Glomerular visceral epithelial cell (primary cell): ENCODE results near the gene PTPRH.
"Not testable (repeated sequence)": the region's sequence is repeated elsewhere in the genome, so short reads cannot be mapped to it uniquely, and the experiment has no call there.

ENCODE experiments used
- DNase-seq: peaks from one replicate; pipeline ENCODE4 v3.0.0-alpha.2; 2016; ENCODE audit errors: extremely low spot score

The PTPRH gene

DNA sequence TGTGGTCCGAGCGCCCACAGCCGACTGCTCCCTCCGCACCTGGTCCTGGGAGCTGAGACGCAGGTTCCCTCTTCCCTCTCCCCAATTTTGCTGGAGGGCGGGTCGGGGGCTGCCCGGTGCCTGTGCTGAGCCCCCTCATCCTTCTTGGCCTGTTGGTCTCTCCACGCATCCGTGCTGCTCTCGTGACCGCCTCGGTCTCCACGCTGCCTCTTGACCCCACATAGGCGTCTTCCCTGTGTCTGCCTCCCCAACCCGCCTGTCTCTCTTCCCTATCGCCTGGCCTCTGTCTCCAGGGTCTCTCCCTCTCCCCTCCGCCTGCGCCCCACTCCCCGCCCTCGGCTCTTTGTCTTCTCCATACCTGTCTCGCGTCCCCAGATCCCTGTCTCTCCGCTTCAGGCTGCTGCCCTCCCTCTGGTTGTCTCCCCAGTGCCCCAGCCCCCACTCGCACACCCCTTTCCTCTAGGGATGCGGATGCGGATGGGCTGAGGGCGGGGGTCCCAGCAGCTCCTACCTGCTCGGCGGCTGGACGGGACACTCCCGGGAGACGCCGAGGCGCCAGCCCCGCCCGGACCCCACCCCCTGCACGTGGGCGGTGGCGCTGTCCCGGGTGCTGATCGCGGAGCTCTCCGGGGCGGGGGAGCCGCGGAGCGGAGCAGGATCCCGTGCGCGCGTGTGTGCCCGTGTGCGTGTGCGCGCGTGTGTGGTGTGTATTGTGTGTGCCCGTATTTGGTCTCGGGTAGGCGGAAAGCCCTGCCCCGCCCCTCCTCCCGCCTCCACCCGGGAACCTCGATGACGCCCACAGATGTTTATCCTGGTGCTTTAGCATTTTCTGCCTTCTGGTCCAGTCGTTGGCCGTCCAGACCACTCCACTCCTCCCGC, 29.5 kb downstream of the PTPRH start, which contains the start of gene SYT5:
Gene SYT5, minus strand, starts transcription at position 684 of the 879 bp plus-strand sequence. CDS start 1,248 bp downstream, outside the sequence.
- peak; percentile 39 for DNase-seq

DNA sequence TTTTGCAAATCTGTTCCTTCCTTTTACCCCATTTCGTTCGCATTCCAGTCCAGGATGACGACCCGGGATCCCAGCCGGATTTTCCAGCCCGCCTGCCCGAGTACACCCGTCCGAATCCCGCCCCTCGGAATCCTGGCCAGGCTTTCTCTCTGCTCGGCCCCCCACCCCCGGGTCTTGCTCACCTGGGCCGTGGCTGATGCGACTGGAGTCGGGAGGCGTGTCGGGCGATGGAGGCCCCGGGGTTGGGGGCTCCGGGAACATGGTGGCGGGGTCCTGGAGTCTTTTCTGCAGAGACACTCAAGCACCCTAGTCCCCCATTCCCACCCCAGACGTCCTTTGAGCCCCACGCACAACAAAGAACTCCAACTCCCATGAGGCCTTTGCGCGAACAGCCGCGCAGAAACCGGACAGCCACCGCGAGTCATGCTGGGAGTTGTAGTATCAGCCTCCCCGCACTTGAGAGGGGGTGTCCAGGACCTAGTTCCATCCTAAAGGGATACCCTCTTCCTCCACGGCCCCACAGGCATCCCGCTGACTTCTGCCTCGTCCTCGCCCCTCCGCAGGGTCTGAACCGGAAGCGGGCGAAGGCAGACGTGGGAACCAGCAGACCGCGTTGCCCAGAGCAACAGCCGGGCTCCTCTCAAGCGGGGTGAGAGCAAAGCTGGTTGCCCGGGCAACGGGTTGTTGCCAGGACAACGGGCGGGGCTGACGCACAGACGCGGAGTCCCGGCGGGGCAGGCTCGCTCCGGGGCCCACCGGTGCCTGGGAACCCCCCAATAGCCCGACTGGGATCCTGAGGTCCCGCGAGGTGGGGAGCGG, 30.3 kb downstream of the PTPRH start:
- peak; percentile 74 for DNase-seq

- DNase-seq = no peak
Observed at GRCh38 chr19:55176076-55176475, 33.2 kb downstream of the PTPRH start.

DNA sequence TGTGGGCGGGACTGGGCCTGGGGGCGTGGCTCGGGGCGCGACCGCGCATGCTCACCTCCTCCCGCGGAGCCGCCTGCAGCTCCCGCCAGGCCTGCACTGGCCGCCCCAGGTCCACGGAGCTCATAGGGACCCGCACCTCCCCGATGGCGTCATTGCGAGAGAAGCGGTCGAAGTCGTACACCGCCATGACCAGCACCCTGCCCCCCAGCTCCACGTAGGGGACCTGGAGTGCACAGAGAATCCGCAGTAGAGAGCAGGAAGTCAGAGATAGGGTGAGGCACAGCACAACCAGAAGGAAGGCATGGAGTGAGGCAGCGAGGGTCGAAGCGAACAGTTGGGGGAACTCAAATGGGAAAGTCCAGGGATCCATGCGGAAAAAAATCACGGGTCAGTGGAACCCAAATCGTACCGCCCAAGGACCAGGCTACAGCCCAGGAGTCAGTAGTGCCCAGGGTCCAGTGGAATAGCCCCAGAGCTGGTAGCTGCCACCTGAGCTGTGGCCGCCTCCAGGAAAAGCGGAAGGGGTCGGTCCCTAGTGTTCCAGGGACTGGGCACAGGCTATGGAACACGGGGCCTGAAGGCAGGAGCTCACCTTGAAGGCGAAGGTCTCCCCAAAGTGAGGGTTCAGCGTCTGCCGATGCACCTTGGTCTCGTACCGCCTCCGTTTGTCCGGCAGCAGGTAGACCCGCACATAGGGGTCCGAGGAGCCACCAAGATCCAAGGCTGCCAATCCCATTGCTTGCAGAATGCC, 34.0 kb downstream of the PTPRH start:
- DNase-seq = no peak

DNA sequence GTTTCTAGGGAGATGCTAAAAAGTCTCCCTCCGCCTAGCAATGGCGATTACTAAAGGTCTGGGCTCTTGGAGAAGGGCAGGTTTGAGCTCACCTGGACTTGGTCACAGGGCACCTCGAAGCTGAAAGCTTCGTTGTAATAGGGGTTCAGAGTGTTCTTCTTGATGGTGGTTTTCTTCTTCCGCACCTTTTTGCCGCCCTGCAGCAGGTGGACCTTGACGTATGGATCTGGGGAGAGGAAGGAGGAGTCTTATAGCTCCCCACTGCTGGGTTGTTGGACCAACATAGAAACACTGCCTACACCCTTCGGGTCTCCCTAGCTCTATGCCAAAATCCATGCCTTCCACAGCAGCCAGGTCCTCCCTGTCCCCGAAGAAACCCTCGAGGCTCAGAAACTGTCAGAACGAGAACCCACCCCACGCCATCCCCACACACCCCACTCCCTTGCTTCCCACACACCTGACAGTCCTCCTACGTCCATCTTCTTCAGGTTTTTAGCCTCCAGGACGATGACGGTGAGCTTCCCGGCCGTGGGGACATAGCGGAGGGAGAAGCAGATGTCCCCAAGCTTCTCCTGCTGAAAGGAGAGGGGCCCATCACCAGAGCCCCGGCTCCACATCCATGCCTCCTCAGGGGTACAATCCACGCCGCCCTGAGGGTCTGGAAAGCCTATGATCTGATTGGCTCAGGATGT, 34.7 kb downstream of the PTPRH start:
- DNase-seq = no peak

- DNase-seq = peak; percentile 75
Observed at GRCh38 chr19:55173714-55174409, 35.4 kb downstream of the PTPRH start.

- no peak for DNase-seq
Observed at GRCh38 chr19:55173186-55173713, 36.1 kb downstream of the PTPRH start.

DNA sequence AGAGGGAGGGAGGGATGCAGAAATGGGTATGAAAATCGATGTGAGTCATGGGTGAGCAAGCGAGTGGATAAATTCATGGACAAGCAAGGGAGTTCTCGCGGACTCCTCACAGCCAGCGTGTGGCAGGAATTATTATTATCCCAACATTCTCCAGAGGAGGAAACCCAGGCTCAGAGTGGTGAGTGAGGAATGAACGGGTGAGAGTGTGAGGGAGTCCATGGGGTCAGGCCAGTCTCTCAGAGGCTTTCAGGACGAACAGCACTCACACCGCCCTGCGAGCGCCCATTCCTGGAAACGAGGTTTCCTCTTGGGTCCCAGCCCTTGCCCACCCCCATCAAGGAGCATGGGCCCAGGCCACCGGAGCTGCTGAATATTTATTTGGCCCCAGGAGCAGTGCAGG, 36.6 kb downstream of the PTPRH start:
- DNase-seq = peak; percentile 40

GRCh38 chr19:55172318-55172717, 37.0 kb downstream of the PTPRH start:
- not testable (repeated sequence) for DNase-seq

DNA sequence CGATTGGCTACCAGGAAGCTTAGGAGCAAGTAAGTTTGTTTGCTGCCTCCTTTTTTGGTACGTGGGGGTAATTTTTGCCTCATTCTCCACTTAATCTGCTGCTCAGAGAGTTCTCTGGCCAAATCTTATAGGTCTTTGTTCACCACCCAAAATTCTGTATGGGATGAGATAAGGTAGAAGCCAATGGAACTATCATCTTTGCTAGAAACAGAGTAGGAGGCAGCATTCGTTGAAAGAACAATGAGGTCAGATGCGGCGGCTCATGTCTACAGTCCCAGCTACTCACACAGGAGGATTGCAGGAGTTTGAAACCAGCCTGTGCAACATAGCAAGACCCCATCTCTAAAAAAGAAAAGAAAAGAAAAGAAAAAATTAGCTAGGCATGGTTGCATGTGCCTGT, 37.9 kb downstream of the PTPRH start:
- DNase-seq = no peak

GRCh38 chr19:55169136-55169535, 40.2 kb downstream of the PTPRH start:
- no peak for DNase-seq

DNA sequence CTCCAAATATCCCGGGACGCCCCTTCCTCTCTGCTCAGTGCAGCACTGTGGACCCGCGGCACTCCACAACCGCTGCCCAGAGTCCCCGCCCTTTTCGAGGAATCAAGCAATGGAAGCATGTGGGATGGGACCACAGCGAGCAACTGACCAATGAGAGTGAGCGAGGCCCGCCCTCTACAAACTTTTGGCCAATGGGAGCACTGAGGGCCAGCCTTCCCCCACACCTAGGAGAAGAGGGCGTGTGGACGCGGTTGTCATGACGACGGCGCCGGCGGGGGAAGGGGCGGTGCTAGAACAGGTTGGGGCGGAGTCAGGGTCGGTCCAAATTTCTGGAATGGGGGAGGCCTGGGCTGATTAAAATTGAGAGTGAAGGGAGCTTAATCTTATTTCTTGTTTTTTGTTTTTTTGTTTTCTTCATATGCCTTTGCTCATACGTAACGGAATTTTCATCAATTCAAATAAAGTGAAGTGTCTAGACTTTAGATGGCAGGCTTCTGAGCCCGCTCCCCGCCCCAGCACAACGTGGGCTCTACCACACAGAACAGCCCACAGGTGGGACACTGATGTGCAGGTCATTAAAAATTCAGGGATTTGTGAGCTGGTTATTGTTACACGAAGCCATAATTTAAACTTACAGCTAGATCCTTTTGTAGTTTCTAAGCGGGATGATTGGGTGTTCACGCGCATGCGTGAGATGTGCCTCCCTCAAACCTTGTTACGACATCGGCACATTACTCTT, 42.6 kb downstream of the PTPRH start, which contains the start of gene DNAAF3:
Gene DNAAF3, minus strand, starts transcription at position 84 of the 739 bp plus-strand sequence. CDS start 200 bp downstream, outside the sequence.
- peak; percentile 98 for DNase-seq

DNA sequence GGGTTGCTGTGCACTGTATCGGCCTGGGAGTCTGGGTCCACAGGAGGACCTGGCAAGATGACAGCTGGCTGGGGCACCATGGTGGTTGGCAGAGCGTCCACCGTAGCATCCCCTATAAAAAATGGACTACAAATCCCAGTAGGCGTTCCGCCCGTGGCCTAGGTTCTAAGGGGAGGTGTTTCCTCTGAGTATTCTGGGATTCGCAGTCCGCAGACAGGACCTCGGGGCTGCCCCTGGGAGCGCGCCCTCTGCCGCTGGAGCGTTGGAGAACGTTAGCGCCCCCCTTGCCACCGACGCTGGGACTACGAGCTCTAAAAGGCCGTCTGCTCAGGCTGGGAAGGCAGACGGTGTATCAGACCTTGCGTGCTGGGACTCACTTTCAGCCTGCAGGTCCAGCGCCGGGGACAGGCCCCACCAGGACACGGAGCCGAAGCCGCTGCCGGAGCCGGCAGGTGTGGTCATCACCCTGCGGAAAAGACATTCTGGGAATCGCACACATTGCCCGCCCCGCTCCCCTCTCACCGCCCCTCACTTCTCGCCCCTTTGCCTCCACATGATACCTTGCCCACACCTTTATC, 43.3 kb downstream of the PTPRH start:
- peak; percentile 78 for DNase-seq

GRCh38 chr19:55161571-55162322, 47.6 kb downstream of the PTPRH start:
- no peak for DNase-seq

DNA sequence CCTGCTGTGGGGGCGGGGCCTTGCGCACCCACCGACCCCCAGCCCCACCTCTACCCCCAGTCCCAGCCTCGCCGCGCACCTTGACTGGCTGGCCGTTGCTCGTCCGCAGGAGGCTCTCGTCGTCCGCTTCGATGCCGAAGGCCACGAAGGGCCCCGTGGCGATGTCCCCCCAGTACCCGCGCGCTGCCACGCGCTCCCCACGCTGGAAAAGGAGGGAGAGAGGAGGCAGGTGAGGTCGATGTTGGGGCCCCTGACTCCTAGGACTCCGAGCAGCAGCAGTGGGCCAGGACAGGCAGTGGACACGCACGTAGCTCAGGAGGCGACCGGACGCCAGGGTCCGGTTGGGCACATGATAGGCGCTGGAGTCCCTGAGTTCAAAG, 48.3 kb downstream of the PTPRH start:
- DNase-seq = no peak

- peak; percentile 90 for DNase-seq
Observed at GRCh38 chr19:55160128-55160985, 48.9 kb downstream of the PTPRH start.
